ENCODE measurements around the gene SH2B2.

- TF ChIP-seq CTCF (conservative IDR thresholded peaks at IDR 0.05; ENCODE audit: low read depth, low read length), result no peak
- TF ChIP-seq EZH2 (IDR thresholded peaks at IDR 0.05; ENCODE audit: low read length, unreplicated experiment), result no peak
- TF ChIP-seq EZH2phosphoT487 (IDR thresholded peaks at IDR 0.05; ENCODE audit: borderline replicate concordance, low read length), result no peak
Observed at GRCh38 chr7:102252366-102252982, 34.2 kb upstream of the SH2B2 start.

Data from PC-3 (cell line).